ENCODE data around the gene MYRFL. TPM values are rescaled to one million over a fixed set of nuclear protein-coding genes. Genes with fewer than 3 reads are reported as not detected.
"Not testable (repeated sequence)": the region's sequence is repeated elsewhere in the genome, so short reads cannot be mapped to it uniquely, and the experiment has no call there.

Gene MYRFL
- total RNA-seq, 1 experiment from 2014 or later: not detected

- Histone ChIP-seq H3K27me3 (no peaks in the 10 kb centered on the region; the same call in 1 of the 2 replicates), H3K4me3 (no peak overlapping the region), H3K36me3 (no peaks in the 10 kb centered on the region), H3K9me3 (no peaks in the 10 kb centered on the region)
- no peak for DNase-seq
These were observed 10.1 kb downstream of the MYRFL start for GRCh38 chr12:69835081-69835480.

- DNase-seq: no peak
- H3K36me3 ChIP-seq: no peaks in the 10 kb centered on the region
These were observed 11.0 kb downstream of the MYRFL start for GRCh38 chr12:69836015-69836414.

GRCh38 chr12:69837191-69837590 lies 12.2 kb downstream of the MYRFL start:
- H3K27me3 ChIP-seq: no peaks in the 10 kb centered on the region; the same call in 1 of the 2 replicates
- H3K4me3 ChIP-seq: no peak overlapping the region
- H3K36me3 ChIP-seq: no peaks in the 10 kb centered on the region
- H3K9me3 ChIP-seq: no peaks in the 10 kb centered on the region
- DNase-seq: no peak

More at GRCh38 chr12:69836015-69836414, 11.0 kb downstream of the MYRFL start:
- Histone ChIP-seq H3K27me3 (no peaks in the 10 kb centered on the region; the same call in 1 of the 2 replicates), H3K9me3 (no peaks in the 10 kb centered on the region), H3K4me3 (no peak overlapping the region)

- no peak for DNase-seq
- H3K9me3 ChIP-seq: no peaks in the 10 kb centered on the region
- no peaks in the 10 kb centered on the region for H3K27me3 ChIP-seq
- H3K36me3 ChIP-seq: no peaks in the 10 kb centered on the region
- no peak overlapping the region for H3K4me3 ChIP-seq
These were observed 12.8 kb downstream of the MYRFL start for GRCh38 chr12:69837657-69838415.

GRCh38 chr12:69840727-69841126 lies 15.7 kb downstream of the MYRFL start:
- Histone ChIP-seq H3K9me3 (no peaks in the 10 kb centered on the region), H3K36me3 (no peaks in the 10 kb centered on the region), H3K27me3 (no peaks in the 10 kb centered on the region), H3K4me3 (no peak overlapping the region)
- DNase-seq: no peak

GRCh38 chr12:69843608-69844007 lies 18.6 kb downstream of the MYRFL start:
- no peak for DNase-seq
- H3K9me3 ChIP-seq: no peaks in the 10 kb centered on the region
- H3K36me3 ChIP-seq: no peaks in the 10 kb centered on the region
- H3K27me3 ChIP-seq: no peaks in the 10 kb centered on the region
- H3K4me3 ChIP-seq: no peak overlapping the region

GRCh38 chr12:69844416-69844815 lies 19.4 kb downstream of the MYRFL start:
- DNase-seq: no peak
- no peaks in the 10 kb centered on the region for H3K36me3 ChIP-seq
- H3K4me3 ChIP-seq: no peak overlapping the region
- H3K9me3 ChIP-seq: no peaks in the 10 kb centered on the region
- H3K27me3 ChIP-seq: no peaks in the 10 kb centered on the region

- H3K27me3 ChIP-seq: no peaks in the 10 kb centered on the region
- DNase-seq: no peak
- H3K9me3 ChIP-seq: no peaks in the 10 kb centered on the region
- H3K4me3 ChIP-seq: no peak overlapping the region
- H3K36me3 ChIP-seq: no peaks in the 10 kb centered on the region
These were observed 19.8 kb downstream of the MYRFL start for GRCh38 chr12:69844836-69845235.

GRCh38 chr12:69846976-69847375 lies 21.9 kb downstream of the MYRFL start:
- Histone ChIP-seq H3K9me3 (no peaks in the 10 kb centered on the region), H3K4me3 (no peak overlapping the region), H3K27me3 (no peaks in the 10 kb centered on the region), H3K36me3 (no peaks in the 10 kb centered on the region)
- DNase-seq: no peak

GRCh38 chr12:69851976-69852375 lies 26.9 kb downstream of the MYRFL start:
- no peak for DNase-seq
- H3K27me3 ChIP-seq: no peaks in the 10 kb centered on the region
- peaks cover 3% of the 10 kb centered on the region; the same call in 1 of the 2 replicates for H3K9me3 ChIP-seq
- no peak overlapping the region for H3K4me3 ChIP-seq
- no peaks in the 10 kb centered on the region for H3K36me3 ChIP-seq

GRCh38 chr12:69853176-69853961 lies 28.3 kb downstream of the MYRFL start:
- H3K27me3 ChIP-seq, H3K9me3 ChIP-seq, DNase-seq, H3K4me3 ChIP-seq, H3K36me3 ChIP-seq: not testable (repeated sequence)

GRCh38 chr12:69866698-69867097 lies 41.7 kb downstream of the MYRFL start:
- no peaks in the 10 kb centered on the region for H3K9me3 ChIP-seq
- no peaks in the 10 kb centered on the region for H3K36me3 ChIP-seq
- H3K27me3 ChIP-seq: no peaks in the 10 kb centered on the region
- no peak for DNase-seq
- no peak overlapping the region for H3K4me3 ChIP-seq

GRCh38 chr12:69868695-69869094 lies 43.7 kb downstream of the MYRFL start:
- Histone ChIP-seq H3K27me3 (no peaks in the 10 kb centered on the region), H3K9me3 (no peaks in the 10 kb centered on the region), H3K36me3 (no peaks in the 10 kb centered on the region), H3K4me3 (no peak overlapping the region)
- DNase-seq: no peak

- Histone ChIP-seq H3K36me3 (no peaks in the 10 kb centered on the region), H3K9me3 (no peaks in the 10 kb centered on the region), H3K27me3 (no peaks in the 10 kb centered on the region), H3K4me3 (no peak overlapping the region)
- DNase-seq: no peak
These were observed 47.8 kb downstream of the MYRFL start for GRCh38 chr12:69872804-69873203.

- no peaks in the 10 kb centered on the region for H3K36me3 ChIP-seq
- H3K4me3 ChIP-seq: no peak overlapping the region
- no peaks in the 10 kb centered on the region for H3K9me3 ChIP-seq
- DNase-seq: no peak
- H3K27me3 ChIP-seq: no peaks in the 10 kb centered on the region
These were observed 48.4 kb downstream of the MYRFL start for GRCh38 chr12:69873429-69873828.

GRCh38 chr12:69874606-69875005 lies 49.6 kb downstream of the MYRFL start:
- Histone ChIP-seq H3K4me3 (no peak overlapping the region), H3K9me3 (no peaks in the 10 kb centered on the region), H3K36me3 (no peaks in the 10 kb centered on the region), H3K27me3 (no peaks in the 10 kb centered on the region)
- DNase-seq: no peak

- no peak for DNase-seq
- Histone ChIP-seq H3K27me3 (no peaks in the 10 kb centered on the region), H3K36me3 (no peaks in the 10 kb centered on the region)
These were observed 50.4 kb downstream of the MYRFL start for GRCh38 chr12:69875416-69875935.

More at GRCh38 chr12:69875416-69875935, 50.4 kb downstream of the MYRFL start:
- no peaks in the 10 kb centered on the region for H3K9me3 ChIP-seq
- no peak overlapping the region for H3K4me3 ChIP-seq
